Fibroblast of skin of right biceps (primary cell): Measurements from ENCODE around the gene FMO5.
"Not testable (repeated sequence)": the region's sequence is repeated elsewhere in the genome, so short reads cannot be mapped to it uniquely, and the experiment has no call there.

Experiments
- DNase-seq: peaks from one replicate; pipeline ENCODE4 v3.0.0-alpha.2; 2013

Gene FMO5

DNA sequence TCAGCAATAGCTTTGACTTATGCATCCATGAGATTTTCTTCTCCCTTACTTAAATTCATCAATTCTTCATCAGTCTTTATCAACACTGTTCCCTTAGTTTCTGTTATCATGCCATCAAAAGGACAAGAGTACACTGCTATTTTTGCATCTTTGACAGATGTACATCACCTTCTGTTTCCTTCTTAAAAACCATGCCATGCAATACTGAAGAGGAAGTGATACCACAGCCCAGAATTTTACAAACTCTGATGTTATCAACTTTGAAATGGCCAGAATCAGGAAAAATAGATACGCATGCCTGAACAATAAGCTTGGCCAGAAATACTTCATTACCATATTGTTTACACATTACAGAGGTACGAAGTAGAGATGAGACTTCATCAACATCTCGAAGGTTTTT lies 21.1 kb downstream of the FMO5 start:
- no peak for DNase-seq

DNA sequence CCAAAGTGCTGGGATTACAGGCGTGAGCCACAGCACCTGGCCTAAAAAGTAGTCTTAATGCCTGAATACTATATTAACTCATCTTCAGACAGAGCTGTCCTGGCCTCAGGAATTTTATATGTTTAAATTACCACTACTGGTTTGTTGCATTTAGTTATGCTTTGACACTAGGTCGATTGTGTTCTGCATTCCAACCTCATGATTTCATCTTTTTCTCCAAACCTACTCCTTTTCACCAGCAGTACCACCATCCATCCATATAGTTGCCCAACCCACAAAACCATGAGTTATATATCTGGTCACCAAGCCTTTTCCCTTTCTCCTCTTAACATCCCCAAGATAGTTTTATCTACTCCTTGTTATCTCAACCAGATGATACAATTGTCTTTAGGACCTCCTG lies 22.6 kb downstream of the FMO5 start:
- peak; percentile 8 for DNase-seq

DNA sequence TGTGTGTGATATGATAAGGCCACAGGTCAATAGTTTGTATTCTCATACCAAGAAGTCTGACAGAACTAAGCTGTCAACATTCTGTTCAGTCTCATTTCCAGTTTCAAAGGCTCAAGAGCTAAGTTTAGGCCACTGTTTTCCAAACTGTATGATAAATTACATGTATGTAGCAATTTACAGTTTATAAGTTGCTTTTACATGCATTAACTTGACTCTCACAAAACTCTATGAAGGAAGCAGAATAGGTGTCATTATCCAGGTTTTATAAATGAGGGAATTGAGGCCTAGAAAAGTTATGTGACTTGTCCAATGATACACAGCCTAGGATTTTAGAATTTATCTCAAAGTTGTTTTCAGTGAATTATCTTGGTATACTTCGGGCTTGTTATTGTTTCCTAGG lies 23.4 kb downstream of the FMO5 start:
- DNase-seq = no peak

DNA sequence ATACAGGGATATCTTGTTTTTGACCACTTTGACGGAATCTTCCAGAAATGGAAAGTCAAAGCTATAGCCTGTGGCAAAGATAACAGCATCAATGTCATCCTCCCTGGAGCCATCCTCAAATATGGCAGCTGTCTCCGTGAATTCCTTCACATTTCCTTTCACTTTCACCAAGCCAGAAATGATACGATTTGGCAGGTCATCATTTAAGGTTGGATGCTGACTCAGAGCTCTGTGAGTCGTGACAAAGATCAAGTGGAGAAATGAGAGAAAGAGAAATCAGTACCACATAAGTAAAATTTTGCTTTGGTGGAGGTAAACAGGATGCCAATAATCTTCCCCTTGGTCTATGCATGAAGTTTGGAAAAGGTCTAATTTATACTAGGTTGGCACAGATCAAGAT lies 23.9 kb downstream of the FMO5 start:
- DNase-seq = peak; percentile 13

DNA sequence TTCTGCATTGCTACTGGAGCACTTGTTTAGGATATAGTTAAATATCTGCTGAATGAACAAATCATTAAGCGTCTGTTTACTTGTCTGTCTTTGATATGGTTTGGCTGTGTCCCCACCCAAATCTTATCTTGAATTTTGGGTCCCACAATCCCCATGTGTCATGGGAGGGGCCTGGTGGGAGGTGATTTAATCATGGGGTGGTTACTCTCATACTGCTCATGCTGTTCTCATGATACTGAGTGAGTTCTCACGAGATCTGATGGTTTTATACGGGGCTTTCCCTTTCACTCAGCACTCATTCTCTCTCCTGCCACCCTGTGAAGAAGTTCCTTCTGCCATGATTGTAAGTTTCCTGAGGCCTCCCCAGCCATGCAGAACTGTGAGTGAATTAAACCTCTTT lies 27.8 kb downstream of the FMO5 start:
- DNase-seq = not testable (repeated sequence)

DNA sequence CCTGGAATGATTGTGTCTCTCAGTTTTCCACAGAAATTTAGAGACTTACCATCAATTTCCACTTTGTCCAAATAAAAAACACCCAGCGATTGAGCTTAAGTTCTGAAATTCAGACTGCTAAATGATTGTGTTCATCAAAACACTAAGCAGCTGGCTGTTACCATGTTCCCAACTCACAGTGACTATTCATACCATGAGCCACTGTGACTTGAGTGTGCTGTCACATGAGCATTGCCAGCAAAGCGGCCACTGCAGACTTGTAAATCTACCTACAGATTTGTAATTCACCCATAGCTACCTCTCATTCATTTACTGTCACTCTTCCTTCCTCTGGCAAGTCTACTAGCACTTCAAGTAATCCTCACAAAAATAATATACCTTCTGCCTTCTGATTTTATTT lies 35.6 kb downstream of the FMO5 start:
- DNase-seq = no peak

DNA sequence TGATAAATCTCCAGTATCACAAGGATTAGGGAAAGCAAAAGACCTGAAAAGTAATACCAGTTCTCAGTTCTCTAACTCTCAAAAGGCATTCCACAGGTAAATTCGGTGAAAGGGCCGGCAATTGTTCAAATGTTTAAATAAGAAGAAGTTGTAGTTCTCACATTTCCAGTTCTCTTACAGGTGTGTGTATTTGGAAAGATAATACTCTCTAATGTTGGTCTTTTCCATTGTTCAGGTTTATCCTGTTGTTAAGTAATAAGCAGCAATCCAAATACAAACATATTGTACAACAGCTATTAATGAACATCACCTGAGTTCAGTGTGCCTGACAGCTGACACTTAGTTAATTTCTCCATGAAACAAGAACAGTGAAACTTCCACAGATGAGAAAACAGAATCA lies 39.7 kb downstream of the FMO5 start:
- no peak for DNase-seq

DNA sequence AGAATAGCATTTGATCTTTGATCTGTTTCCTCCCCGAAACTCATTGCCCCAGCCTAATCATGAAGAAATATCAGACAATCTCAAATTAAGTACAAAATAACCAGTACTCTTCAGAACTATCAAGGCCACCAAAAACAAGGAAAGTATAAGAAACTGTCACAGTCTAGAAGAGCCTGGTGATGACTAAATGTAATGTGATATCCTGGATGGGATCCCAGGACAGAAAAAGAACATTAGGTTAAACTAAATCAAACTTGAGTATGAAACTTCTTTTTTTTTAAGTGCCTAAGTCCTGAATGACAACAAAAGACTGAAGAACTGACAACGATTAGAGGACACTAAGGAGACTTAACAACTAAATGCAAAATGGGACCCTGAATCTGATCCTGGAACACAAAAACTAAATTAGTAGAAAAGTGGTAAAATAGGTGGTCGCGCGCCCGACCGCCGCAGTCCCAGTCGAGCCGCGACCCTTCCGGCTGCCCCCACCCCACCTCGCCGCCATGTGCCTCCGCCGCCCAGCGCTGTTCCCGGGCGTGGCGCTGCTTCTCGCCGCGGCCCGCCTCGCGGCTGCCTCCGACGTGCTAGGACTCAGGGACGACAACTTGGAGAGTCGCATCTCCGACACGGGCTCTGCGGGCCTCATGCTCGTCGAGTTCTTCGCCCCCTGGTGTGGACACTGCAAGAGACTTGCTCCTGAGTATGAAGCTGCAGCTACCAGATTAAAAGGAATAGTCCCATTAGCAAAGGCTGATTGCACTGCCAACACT lies 47.3 kb downstream of the FMO5 start:
- peak; percentile 64 for DNase-seq

DNA sequence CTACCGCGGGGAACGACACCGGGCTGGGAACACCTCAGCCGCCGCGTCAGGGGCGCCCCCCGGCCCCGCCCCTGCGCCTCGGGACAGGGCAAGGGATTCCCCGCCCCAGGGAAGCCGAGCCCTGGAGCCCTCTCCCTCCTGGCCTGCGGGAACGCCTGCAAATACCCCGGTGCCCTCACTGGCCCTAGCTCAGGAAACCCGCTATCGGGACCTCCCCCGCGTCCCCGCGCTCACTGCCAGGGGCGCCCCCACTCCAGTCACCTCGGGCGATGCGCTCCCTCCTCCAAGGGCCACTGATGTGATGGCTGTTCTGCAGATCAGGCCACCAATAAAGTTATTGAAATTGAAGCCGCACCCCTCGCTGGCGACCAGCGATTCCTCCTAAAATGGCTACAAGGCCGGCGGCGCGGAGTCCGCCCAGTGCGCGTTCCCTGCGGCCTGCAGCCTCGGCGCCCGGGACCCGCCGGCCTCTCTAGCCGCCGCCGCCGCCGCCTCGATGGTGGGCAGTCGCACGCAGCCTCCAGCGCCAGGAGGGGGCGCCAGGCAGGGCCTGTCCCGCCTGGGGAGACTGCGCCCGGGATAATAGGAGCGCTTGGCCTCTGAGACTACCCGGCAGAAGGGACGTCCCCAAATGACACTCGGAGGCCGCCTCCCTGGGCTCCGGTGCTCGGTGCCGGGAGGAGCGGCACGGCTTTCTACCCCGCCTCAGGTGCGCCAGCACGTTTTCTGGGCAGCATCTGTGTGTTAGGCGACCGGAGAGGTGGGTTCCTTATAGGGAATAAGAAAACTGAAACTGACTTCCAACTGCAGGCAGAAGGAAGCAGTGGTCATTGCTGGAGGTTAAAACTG lies 52.7 kb downstream of the FMO5 start, which contains the start of gene PRKAB2:
PRKAB2 (minus strand) TSS at position 303 of the 849 bp plus-strand sequence. CDS start 326 bp downstream, outside the sequence.
- DNase-seq = peak; percentile 97

DNA sequence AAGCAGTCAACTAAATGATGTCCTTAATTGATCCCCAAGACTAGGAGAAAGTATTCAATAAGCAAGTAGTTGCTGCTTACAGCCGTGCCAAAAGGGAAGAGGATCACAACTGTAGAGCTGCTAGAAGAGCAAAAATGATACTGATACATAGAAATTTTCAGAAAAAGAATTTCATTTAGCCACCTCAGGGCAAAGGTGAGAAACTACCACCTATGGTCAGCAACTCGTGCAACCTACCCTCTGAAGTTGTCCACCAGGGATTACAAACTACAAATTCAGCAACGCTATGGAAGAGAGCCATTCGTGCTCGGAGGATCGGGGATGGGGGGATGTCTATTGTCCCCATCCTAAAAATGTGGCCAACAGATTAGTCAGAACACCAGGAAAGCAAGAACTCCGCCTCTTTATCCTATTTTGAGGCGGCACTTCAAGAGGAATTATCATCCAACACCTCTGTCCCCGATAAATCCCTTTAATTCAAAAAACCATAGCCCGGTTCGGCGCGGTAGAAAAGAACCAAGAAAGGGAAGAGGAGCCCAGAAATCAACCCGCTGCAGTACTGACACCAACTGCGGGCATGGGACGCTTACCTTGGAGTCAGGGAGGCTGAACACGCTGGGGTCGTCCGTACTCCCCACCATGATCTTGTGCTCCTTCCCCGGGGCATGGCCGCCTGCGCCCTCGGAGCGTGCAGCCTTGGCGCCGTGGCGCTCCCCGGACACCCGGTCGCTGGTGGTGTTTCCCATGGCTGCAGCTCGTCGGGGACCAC lies 53.6 kb downstream of the FMO5 start:
- peak; percentile 33 for DNase-seq

DNA sequence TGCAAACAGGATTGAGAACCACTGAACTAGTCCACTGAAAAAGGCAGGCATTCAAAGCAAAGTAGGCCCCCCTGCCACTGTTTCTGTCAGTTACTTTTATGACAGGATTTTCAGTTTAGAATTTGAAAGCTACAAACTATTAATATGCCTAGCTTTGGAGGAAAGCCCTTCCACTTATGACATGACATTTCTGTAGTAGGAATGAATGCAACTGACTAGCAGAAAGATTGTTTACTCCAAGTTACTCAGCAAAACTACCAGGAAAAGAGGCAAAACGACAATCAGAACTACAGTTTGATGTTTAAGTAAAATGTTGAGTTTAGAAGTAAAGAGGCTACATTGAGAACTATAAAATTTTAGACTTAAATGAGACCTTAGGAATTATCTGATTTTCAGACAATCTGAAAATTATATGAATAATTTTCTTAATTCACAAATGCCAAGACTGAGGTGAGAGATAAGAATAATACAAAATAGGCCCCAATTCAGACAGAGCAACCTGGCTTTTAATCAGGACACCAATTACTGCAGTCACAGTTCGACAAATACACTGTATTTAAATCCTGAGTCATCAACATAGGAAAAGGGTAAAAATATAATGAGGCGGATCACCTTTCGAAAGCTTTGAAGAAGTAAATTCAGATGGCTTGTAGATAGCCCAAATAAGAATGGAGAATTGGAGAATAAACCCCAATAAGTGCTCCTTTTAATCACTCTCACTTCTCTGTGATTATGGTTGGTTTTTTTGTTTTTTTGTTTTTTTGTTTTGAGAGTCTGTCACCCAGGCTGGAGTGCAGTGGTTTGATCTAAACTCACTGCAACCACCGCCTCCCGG lies 55.1 kb downstream of the FMO5 start:
- DNase-seq = no peak

DNA sequence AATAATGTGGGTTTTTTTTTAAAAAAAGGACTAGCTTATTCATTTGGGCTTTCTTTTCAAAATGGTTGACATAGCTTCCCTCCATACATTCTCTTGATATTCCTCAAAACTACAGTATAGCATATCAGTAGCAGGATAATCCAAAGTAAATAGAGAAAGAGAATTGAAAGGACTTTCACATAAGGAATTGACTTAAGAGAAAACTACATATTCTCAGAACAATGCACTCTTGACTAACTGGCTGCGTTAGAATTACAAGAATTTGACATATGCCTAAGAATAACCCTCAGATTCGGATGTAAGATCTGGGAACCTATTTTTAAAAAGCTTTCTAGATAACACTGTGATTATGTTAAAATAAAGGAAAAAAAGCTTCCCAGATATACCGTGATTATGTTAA lies 56.0 kb downstream of the FMO5 start:
- DNase-seq = peak; percentile 34

DNA sequence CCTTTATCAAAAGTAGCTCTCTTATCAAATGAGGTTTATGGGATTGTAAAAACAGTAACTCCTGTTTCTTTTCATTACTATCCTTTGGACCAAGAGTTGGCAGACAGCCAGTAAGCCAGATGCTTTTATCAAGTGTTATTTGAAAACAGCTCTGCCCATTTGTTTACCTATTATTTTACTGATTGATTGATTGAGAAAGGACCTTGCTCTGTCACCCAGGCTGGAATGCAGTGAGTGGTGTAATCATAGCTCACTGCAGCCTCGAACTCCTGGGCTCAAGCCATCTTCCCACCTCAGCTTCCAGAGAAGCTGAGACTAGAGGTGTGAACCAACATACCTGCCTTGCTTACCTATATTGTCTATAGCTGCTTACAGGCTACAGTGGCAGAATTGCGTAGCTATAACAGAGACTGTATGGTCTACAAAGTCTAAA lies 56.5 kb downstream of the FMO5 start:
- peak; percentile 39 for DNase-seq

DNA sequence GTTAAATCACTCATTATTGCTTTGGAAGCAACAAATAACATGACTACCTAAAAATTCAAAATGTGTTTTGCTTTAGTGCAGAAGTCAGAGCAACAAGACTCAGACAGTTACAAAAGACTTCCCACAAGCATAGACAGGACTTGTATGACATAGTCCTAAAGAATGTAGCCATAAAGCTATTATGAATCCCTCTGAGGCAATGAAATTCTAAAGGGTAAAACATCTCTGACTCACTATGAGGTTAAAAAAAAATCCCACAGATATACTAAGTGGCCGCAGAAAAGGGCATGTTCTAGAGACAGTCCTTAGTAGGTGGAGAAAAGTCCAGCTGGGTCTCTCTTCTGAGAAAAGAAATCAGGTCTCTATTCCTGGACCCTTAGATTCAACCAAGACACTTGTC lies 57.8 kb downstream of the FMO5 start:
- peak; percentile 96 for DNase-seq

DNA sequence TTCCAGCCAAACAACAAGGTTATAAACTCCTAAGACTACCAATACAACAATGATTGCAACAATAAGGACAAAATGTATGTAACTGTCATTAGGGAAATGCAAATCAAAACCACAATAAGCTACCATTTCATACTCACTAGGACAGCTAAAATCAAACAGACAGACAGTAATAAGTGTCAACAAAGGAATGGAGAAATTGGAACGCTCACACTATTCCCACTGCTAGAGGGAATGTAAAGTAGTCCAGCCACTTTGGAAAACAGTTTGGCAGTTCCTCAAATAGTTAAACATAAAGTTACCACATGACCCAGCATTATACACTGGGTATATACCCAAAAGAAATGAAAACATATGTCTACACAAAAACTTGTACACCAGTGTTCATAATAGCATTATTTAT lies 62.1 kb downstream of the FMO5 start:
- DNase-seq = no peak

DNA sequence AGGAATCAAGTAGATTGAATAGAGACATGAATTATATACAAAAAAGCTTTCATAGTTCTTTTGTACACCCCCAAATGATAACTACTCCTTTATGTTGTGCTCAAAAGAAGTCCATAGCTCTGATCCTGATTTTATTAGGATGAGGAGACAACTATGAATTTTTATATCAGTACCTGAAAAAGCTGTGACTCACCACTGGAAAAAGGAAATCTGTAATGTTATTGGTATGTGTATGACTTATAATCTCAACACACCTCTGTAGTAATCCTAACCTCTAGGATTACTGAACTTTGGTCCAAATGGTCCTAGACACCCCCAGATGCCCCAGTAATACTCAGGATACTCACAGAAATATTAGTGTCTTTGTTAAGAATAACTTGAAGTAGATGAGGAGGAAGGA lies 63.0 kb downstream of the FMO5 start:
- DNase-seq = no peak

DNA sequence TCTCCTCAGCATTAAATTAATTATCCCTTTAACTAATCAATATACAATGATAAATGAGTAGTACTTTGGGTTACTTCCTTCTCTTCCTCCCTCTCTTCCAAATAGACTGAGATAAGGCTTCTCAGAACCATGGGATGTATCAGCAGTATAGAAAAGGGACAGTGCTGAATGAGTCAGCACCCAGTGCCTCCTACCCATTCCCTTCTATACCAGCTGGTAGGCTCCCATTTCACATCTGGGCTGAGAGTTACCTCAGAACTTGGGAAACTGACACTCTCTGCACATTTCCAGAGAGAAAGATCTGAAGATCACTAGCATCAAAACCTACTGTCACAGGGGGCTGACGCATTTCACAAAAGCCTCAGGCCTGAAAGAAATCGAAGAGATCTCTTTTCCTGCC lies 68.0 kb downstream of the FMO5 start:
- not testable (repeated sequence) for DNase-seq

DNA sequence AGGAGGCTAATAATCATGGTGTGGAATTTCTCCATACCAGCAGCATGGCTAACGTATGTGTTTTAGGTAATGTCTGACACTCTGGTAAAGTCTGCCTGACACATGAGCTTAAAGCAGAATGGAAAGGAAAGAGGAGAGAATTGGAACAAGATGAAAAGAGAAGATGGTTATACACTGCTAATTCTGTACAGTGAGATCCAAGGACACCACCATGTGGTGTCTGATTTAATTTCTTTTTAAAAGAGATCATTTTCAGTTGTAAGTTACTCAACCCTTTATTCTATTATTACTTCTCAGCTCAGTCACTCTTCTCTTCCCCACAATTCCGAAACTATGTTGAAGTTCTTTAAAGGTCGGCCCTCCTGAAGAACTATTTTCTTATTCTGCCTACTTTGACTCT lies 68.5 kb downstream of the FMO5 start:
- DNase-seq = no peak

DNA sequence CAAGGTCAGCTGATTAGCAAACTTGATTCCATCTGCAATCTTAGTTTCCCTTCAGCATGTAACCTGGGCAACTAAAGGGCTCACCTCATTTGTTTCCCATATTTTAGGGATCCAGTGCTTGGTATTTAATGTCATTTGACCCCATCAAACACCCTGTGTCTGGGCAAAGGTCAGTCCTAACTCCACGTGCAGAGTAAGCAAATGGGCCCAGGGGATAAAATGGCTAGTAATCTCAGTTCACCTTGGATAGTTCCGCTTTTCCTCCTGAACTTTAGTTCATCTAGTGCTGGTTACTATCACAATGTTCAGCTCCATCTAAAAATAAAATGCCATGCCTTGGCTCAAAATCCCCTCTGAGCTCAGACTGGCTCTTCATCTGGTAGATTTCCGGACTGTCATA lies 72.4 kb downstream of the FMO5 start:
- DNase-seq = no peak

DNA sequence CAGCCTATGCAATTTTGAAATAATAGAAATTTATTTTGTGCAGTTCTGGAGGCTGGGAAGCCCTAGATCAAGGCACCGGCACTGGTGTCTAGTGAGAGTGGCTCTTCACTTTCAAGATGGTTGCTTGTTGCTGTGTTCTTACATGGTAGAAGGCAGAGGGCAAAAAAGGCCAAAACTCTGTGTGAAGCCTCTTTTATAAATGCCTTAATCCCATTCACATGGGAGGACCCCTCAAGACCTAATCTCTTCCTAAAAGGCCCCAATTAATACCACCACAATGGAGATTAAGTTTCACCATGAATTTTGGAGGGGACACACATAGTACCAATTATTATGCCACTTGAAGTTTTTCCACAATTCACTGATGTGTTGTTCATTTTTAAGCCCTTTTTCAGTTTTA lies 73.9 kb downstream of the FMO5 start:
- no peak for DNase-seq

DNA sequence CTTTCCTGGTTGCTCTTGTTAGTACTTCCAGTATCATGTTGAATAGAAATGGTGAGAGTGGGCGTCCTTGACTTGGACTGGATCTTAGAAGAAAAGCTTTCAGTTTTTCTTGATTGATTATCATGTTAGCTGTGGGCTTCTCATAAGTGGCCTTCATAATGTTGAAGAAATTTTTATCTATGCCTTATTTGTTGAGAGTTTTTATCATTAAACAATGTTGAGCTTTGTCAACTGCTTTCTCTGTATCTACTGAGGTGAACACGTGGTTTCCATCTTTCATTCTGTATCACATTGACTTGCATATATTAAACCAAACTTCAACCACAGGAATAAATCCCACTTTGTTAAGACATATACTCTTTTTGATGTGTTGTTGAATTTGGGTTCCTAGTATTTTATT lies 82.3 kb downstream of the FMO5 start:
- no peak for DNase-seq
